WERI-Rb-1 (cell line): ENCODE results near the gene CYP2A6.
A peak's percentile ranks its signal among the peaks of the same experiment; 100 is the strongest.
"Not testable (repeated sequence)": the region's sequence is repeated elsewhere in the genome, so short reads cannot be mapped to it uniquely, and the experiment has no call there.

ENCODE experiments used
- DNase-seq: peaks from one replicate; pipeline ENCODE4 v3.0.0-alpha.2; 2020
- H3K27ac ChIP-seq: fragments of 250-450 bp; sonication (Bioruptor Pico); 2 replicates; pipeline ENCODE4 v1.5.1; 2020; ENCODE audit warnings: mild to moderate bottlenecking, moderate library complexity
- H3K27me3 ChIP-seq: fragments of 250-450 bp; sonication (Bioruptor Pico); 2 replicates; pipeline ENCODE4 v1.5.1; 2021; ENCODE audit warnings: mild to moderate bottlenecking, low read depth, moderate library complexity; ENCODE audit not compliant: insufficient read depth, severe bottlenecking
- H3K36me3 ChIP-seq: fragments of 250-450 bp; sonication (Bioruptor Pico); 2 replicates; pipeline ENCODE4 v1.5.1; 2020; ENCODE audit warnings: mild to moderate bottlenecking, moderate library complexity
- H3K4me3 ChIP-seq: 2 replicates; pipeline ENCODE4 v1.5.1; 2011; ENCODE audit warnings: low read depth, mild to moderate bottlenecking, control low read depth, low read length
- H3K9me3 ChIP-seq: fragments of 250-450 bp; sonication (Bioruptor Pico); 2 replicates; pipeline ENCODE4 v1.5.1; 2021; ENCODE audit warnings: mild to moderate bottlenecking, moderate library complexity; ENCODE audit not compliant: severe bottlenecking
- TF ChIP-seq, protein P1 (sequence below): IDR thresholded peaks from 2 replicates; pipeline ENCODE4 v1.5.1; 2011; ENCODE audit warnings: low read depth, mild to moderate bottlenecking, control low read depth, inconsistent platforms, low read length

Gene CYP2A6

GRCh38 chr19:40831502-40832430 is 18.5 kb downstream of the CYP2A6 start:
- DNase-seq, result no peak
- TF ChIP-seq, protein P1, sequence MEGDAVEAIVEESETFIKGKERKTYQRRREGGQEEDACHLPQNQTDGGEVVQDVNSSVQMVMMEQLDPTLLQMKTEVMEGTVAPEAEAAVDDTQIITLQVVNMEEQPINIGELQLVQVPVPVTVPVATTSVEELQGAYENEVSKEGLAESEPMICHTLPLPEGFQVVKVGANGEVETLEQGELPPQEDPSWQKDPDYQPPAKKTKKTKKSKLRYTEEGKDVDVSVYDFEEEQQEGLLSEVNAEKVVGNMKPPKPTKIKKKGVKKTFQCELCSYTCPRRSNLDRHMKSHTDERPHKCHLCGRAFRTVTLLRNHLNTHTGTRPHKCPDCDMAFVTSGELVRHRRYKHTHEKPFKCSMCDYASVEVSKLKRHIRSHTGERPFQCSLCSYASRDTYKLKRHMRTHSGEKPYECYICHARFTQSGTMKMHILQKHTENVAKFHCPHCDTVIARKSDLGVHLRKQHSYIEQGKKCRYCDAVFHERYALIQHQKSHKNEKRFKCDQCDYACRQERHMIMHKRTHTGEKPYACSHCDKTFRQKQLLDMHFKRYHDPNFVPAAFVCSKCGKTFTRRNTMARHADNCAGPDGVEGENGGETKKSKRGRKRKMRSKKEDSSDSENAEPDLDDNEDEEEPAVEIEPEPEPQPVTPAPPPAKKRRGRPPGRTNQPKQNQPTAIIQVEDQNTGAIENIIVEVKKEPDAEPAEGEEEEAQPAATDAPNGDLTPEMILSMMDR, result no peak
- Histone ChIP-seq H3K27ac (no peak overlapping the region), H3K36me3 (0 out of 2 replicates have a peak, but pooled peaks cover 3% of the 10 kb centered on the region), H3K27me3 (no peaks in the 10 kb centered on the region), H3K9me3 (no peaks in the 10 kb centered on the region), H3K4me3 (no peak overlapping the region)

DNA sequence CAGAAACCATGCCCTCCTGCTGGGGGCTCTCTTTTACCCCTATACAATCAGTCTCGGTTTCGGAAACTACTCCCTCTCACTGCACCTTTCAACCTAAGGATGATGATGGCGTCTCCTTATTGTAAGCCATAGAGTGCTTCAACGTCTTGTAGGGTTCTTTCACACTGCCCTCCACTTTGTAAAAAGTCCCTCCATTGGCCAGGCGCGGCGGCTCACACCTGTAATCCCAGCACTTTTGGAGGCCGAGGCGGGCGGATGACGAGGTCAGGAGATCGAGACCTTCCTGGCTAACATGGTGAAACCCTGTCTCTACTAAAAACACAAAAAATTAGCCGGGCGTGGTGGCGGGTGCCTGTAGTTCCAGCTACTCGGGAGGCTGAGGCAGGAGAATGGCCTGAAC is 19.5 kb downstream of the CYP2A6 start:
- H3K36me3 ChIP-seq, H3K4me3 ChIP-seq, H3K9me3 ChIP-seq, H3K27me3 ChIP-seq, H3K27ac ChIP-seq, DNase-seq: not testable (repeated sequence)

- H3K27me3 ChIP-seq, result no peaks in the 10 kb centered on the region
- H3K4me3 ChIP-seq, result no peak overlapping the region
- DNase-seq, result no peak
- TF ChIP-seq, protein P1, result no peak
- H3K27ac ChIP-seq, result no peak overlapping the region
- H3K36me3 ChIP-seq, result 0 out of 2 replicates have a peak, but pooled peaks cover 3% of the 10 kb centered on the region
- H3K9me3 ChIP-seq, result no peaks in the 10 kb centered on the region
Measured at GRCh38 chr19:40829205-40829604, 21.0 kb downstream of the CYP2A6 start.

DNA sequence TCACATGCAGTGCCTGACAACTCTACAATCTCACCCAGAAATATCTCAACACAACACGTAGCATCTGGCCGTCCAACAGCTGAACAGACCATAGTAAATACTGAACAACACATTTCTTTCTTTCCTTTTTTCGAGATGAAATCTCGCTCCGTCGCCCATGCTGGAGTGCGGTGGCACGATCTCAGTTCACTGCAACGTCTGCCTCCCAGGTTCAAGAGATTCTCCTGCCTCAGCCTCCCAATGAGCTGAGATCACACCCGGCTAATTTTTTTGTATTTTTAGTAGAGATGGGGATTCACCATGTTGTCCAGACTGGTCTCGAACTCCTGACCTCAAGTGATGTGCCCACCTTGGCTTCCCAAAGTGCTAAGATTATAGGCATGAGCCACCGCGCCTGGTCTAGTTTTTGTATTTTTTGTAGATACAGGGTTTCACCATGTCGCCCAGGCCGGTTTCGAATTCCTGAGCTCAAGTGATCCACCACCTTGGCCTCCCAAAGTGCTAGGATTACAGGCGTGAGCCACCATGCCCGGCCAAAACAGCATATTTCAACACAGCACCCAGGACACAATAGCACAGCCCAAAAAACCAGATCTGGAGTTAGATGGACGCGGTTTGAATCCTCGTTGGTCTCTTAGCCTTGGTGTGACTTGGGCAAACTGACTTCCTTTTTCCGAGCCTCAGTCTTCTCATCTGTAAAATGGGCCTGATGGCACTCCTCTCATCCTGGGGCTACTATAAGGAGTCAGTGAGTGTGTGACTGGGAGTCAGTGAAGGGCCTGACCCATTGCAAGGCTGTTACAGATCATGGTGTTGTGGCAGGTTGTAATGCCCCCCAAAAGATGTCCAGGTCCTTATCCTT is 22.6 kb downstream of the CYP2A6 start:
- no peak overlapping the region for H3K27ac ChIP-seq
- H3K4me3 ChIP-seq, result no peak overlapping the region
- no peaks in the 10 kb centered on the region for H3K9me3 ChIP-seq
- H3K36me3 ChIP-seq, result 0 out of 2 replicates have a peak, but pooled peaks cover 3% of the 10 kb centered on the region
- H3K27me3 ChIP-seq, result no peaks in the 10 kb centered on the region
- TF ChIP-seq, protein P1, result no peak
- no peak for DNase-seq

DNA sequence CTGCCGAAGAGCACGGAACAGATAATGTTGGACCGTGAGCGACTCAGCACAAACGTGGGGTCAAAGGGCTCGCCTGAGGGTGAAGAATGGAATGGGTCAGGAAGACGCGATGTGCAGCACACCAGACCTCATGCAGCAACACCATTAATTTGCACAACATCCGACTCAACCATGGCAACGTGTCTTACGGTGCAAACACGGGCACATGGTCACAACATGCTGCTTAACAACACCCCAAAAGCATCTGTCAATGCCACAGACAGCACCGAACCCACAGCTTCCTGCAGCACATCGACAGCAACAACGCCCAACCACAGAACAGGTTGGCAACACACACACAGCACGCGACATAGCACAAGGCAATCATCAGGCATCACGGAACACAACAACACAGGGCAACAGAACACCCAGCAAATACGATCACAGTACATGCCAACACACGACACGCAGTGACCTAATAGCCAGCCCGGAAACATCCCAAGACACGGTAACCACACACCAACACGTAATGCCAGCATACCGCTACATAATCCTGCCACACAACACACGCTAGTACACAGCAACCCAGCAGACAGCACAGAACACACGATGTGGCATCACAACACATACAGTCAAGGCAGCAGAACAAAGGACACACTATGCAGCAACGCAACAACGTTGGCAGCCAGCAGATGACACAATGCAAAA is 23.4 kb downstream of the CYP2A6 start:
- not testable (repeated sequence) for H3K9me3 ChIP-seq, H3K4me3 ChIP-seq, H3K27ac ChIP-seq, H3K36me3 ChIP-seq, DNase-seq, H3K27me3 ChIP-seq

GRCh38 chr19:40826312-40826698 is 23.9 kb downstream of the CYP2A6 start:
- H3K36me3 ChIP-seq, DNase-seq, H3K27ac ChIP-seq, H3K4me3 ChIP-seq, H3K27me3 ChIP-seq, H3K9me3 ChIP-seq: not testable (repeated sequence)

GRCh38 chr19:40825460-40826095 is 24.7 kb downstream of the CYP2A6 start:
- not testable (repeated sequence) for H3K36me3 ChIP-seq, H3K27me3 ChIP-seq, H3K9me3 ChIP-seq, DNase-seq, H3K4me3 ChIP-seq, H3K27ac ChIP-seq

GRCh38 chr19:40824916-40825315 is 25.3 kb downstream of the CYP2A6 start:
- H3K4me3 ChIP-seq, H3K36me3 ChIP-seq, DNase-seq, H3K27me3 ChIP-seq, H3K27ac ChIP-seq, H3K9me3 ChIP-seq: not testable (repeated sequence)

- not testable (repeated sequence) for H3K4me3 ChIP-seq, H3K36me3 ChIP-seq, H3K27me3 ChIP-seq, H3K9me3 ChIP-seq
- DNase-seq, result peak; percentile 32
- H3K27ac ChIP-seq, result 0 out of 2 replicates have a peak overlapping the region, but pooled peaks have one; percentile 0
Measured at GRCh38 chr19:40822704-40823553, 27.3 kb downstream of the CYP2A6 start.
